Measurements from ENCODE around the gene DUSP10.

DNA sequence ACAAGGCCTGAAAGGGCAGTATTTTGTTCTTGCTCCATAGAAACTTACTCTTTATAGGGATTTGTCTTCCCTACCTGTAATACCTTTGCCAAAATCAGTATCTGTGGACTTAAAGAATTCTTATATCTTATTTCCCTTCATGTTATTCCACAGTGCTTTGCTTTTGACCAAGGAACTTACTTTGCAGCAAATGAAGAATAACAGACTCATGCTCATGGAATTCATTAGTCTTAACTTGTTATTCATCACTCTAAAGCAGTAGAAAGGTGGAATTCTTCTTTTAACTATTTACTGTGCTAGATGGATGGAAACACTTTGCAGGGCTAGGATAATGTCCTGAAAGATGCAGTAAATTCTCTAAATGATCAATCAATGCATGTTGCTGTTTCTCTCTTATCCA lies 45.9 kb downstream of the DUSP10 start:
- TF ChIP-seq CTCF (IDR thresholded peaks at IDR 0.05): no peak
- no peak for TF ChIP-seq POLR2A (IDR thresholded peaks at IDR 0.05)

Measured in body of pancreas (tissue), 4 donors.